ENCODE results near the gene DDI1. TPM values are rescaled to one million over a fixed set of nuclear protein-coding genes. Genes with fewer than 3 reads are reported as not detected.

The DDI1 gene
- total RNA-seq, 1 donor from 2014 or later = not detected

DNA sequence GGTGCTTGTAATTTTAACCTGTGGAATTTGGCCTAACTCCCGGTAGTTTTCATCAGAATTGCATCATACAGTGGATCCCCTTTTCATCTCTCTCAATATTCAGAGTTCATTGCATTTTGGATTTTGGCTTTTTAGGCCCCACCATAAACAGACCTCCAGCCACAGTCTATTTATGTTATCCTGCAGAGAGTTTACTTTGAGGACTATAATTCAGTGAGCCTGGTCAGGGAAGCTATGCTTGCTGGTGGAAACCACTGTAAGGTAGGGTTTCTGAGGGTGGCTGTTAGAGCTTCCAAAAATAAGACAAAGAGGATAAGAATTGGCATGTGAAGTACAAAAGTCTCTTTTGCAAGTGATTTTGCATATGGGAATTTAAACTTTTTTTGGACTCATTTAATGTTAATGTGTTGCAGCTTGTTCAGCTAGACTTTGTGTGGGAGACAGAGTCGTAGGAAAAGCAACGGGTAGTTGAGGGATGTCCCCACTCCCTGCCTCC is 34.8 kb upstream of the DDI1 start:
- no peak for DNase-seq (ENCODE audit: extremely low spot score, unreplicated experiment)
- Mint-ChIP-seq H3K27ac (ENCODE audit: unreplicated experiment) (no peak overlapping the region), H3K9me3 (ENCODE audit: unreplicated experiment) (no peaks in the 10 kb centered on the region), H3K36me3 (ENCODE audit: unreplicated experiment) (no peaks in the 10 kb centered on the region), H3K27me3 (ENCODE audit: unreplicated experiment) (no peaks in the 10 kb centered on the region), H3K4me3 (ENCODE audit: unreplicated experiment) (no peak overlapping the region), H3K4me1 (ENCODE audit: unreplicated experiment) (peaks cover 13% of the 10 kb centered on the region)
- TF ChIP-seq, protein P1, sequence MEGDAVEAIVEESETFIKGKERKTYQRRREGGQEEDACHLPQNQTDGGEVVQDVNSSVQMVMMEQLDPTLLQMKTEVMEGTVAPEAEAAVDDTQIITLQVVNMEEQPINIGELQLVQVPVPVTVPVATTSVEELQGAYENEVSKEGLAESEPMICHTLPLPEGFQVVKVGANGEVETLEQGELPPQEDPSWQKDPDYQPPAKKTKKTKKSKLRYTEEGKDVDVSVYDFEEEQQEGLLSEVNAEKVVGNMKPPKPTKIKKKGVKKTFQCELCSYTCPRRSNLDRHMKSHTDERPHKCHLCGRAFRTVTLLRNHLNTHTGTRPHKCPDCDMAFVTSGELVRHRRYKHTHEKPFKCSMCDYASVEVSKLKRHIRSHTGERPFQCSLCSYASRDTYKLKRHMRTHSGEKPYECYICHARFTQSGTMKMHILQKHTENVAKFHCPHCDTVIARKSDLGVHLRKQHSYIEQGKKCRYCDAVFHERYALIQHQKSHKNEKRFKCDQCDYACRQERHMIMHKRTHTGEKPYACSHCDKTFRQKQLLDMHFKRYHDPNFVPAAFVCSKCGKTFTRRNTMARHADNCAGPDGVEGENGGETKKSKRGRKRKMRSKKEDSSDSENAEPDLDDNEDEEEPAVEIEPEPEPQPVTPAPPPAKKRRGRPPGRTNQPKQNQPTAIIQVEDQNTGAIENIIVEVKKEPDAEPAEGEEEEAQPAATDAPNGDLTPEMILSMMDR (IDR thresholded peaks at IDR 0.05) = no peak

DNA sequence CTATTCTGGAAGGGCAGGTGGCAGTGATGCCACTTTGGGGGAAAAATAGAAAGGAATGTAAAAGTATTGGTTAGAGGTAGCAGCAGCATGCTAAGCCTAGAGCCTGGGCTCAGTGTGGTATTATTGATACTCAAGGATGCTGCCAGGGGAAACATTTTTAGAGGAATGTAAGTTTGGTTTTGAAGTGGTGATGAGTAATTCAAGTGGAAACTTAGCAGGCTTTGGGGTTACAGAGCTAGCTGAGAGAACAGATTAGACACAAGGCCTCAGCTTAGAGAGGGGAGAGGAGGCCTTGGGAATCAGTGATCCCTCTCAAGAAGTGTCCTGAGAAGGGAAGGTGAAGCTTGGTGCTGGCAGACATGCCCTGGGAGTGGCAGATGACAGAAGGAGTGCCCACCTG is 32.9 kb upstream of the DDI1 start:
- H3K27ac Mint-ChIP-seq (ENCODE audit: unreplicated experiment) = no peak overlapping the region
- no peak for DNase-seq (ENCODE audit: extremely low spot score, unreplicated experiment)
- no peaks in the 10 kb centered on the region for H3K9me3 Mint-ChIP-seq (ENCODE audit: unreplicated experiment)
- no peak overlapping the region for H3K4me3 Mint-ChIP-seq (ENCODE audit: unreplicated experiment)
- no peaks in the 10 kb centered on the region for H3K27me3 Mint-ChIP-seq (ENCODE audit: unreplicated experiment)
- TF ChIP-seq, protein P1 (IDR thresholded peaks at IDR 0.05) = no peak
- H3K4me1 Mint-ChIP-seq (ENCODE audit: unreplicated experiment) = peaks cover 13% of the 10 kb centered on the region
- H3K36me3 Mint-ChIP-seq (ENCODE audit: unreplicated experiment) = no peaks in the 10 kb centered on the region

DNA sequence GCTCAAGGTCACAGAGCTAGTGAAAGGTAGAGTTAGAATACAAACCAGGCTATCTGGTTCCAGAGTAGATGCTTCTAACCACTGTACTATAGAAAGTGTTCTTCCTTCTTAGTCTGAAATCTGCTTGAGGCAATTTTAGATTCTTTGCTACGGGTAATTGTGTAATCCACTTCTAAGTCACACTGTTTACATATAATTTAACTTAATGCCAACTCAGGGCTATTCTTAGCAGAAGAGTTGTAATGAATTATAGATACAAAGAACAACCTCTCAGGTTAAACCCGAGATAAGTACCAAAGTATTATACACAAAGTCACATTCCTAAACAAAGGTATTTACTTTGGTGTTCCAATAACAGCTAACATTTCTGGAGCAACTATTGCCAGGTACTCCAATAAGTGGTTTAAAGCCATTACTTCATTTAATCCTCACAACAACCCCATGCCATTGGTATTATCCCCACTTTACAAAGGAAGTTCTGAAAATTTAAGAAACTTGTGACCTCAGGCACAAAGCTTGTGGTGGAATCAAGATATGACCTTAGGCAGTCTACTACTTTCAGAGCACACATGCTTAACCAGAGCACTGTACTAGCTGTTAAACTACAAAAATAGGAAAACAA is 31.1 kb upstream of the DDI1 start:
- H3K4me3 Mint-ChIP-seq (ENCODE audit: unreplicated experiment) = no peak overlapping the region
- H3K27ac Mint-ChIP-seq (ENCODE audit: unreplicated experiment) = no peak overlapping the region
- peaks cover 13% of the 10 kb centered on the region for H3K4me1 Mint-ChIP-seq (ENCODE audit: unreplicated experiment)
- TF ChIP-seq, protein P1 (IDR thresholded peaks at IDR 0.05) = no peak
- no peaks in the 10 kb centered on the region for H3K36me3 Mint-ChIP-seq (ENCODE audit: unreplicated experiment)
- DNase-seq (ENCODE audit: extremely low spot score, unreplicated experiment) = no peak
- no peaks in the 10 kb centered on the region for H3K9me3 Mint-ChIP-seq (ENCODE audit: unreplicated experiment)
- no peaks in the 10 kb centered on the region for H3K27me3 Mint-ChIP-seq (ENCODE audit: unreplicated experiment)

DNA sequence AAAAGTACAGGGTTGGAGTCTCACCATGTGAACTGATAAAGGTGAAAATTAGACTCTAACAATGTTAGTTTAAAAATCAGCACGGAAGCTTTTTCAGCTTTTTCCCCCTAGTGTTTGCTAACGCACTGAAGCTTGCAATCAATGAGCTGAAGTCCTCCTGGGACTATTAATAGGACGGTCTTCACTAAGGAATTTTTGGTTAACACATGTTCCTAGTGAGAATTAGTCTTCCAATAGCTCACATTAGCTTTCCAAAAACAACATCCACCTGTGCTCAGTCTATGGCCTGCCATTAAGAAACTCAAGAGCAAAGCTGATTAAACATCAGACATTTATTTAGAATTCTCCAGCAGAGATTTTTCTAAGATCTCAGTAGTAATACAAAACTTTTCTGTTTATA is 26.7 kb upstream of the DDI1 start:
- Mint-ChIP-seq H3K27ac (ENCODE audit: unreplicated experiment) (no peak overlapping the region), H3K27me3 (ENCODE audit: unreplicated experiment) (no peaks in the 10 kb centered on the region), H3K36me3 (ENCODE audit: unreplicated experiment) (no peaks in the 10 kb centered on the region), H3K4me3 (ENCODE audit: unreplicated experiment) (no peak overlapping the region), H3K9me3 (ENCODE audit: unreplicated experiment) (no peaks in the 10 kb centered on the region), H3K4me1 (ENCODE audit: unreplicated experiment) (no peaks in the 10 kb centered on the region)
- TF ChIP-seq, protein P1 (IDR thresholded peaks at IDR 0.05) = no peak
- no peak for DNase-seq (ENCODE audit: extremely low spot score, unreplicated experiment)

DNA sequence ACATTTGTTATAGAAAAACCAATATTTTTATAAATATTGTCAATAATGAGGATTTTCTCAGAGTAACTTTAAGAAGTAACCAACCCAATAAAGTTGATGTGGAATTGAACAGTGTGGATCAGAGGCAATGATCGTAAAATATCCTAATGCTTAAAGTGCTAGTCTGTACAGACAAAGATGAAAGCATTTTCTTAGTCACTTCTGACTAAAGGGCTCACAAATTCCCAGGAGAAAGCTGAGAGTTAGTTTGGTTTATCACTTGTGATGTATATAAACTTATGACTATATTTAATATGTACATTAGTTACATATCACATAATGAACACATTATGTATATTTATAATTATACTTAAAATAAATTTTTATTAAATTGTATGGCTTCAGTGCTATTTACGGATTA is 25.4 kb upstream of the DDI1 start:
- TF ChIP-seq, protein P1 (IDR thresholded peaks at IDR 0.05) = no peak
- Mint-ChIP-seq H3K27me3 (ENCODE audit: unreplicated experiment) (no peaks in the 10 kb centered on the region), H3K4me1 (ENCODE audit: unreplicated experiment) (no peaks in the 10 kb centered on the region), H3K36me3 (ENCODE audit: unreplicated experiment) (no peaks in the 10 kb centered on the region), H3K9me3 (ENCODE audit: unreplicated experiment) (no peaks in the 10 kb centered on the region), H3K27ac (ENCODE audit: unreplicated experiment) (no peak overlapping the region), H3K4me3 (ENCODE audit: unreplicated experiment) (no peak overlapping the region)
- no peak for DNase-seq (ENCODE audit: extremely low spot score, unreplicated experiment)

All from osteocyte (in vitro differentiated cells).